SK-N-SH treated with all-trans-retinoic acid at 6 μM for 48 hours (cell line): ENCODE measurements around the gene EXOC4.
A peak's percentile ranks its signal among the peaks of the same experiment; 100 is the strongest.

Experiments
- ATAC-seq: fragments of 200-7000 bp; cut with Tn5 transposase; 3 replicates; pipeline ENCODE4 v1.9.1; 2020; ENCODE audit warnings: mild to moderate bottlenecking, moderate library complexity
- ARNTL ChIP-seq: fragments of 450-650 bp; formaldehyde crosslinking; IDR thresholded peaks from 2 replicates; pipeline ENCODE4 v1.5.0; 2020; ENCODE audit warnings: low read depth, mild to moderate bottlenecking, moderate library complexity, borderline replicate concordance
- BACH2 ChIP-seq: fragments of 250-450 bp; sonication (Bioruptor Pico); IDR thresholded peaks from 2 replicates; pipeline ENCODE4 v1.9.0; 2021; ENCODE audit warnings: mild to moderate bottlenecking, borderline replicate concordance
- CSDC2 ChIP-seq: fragments of 250-450 bp; sonication (Bioruptor Pico); IDR thresholded peaks from 2 replicates; pipeline ENCODE4 v1.5.0; 2020; ENCODE audit warnings: mild to moderate bottlenecking, moderate library complexity
- CSRNP3 ChIP-seq: fragments of 250-450 bp; sonication (Bioruptor Pico); IDR thresholded peaks from 2 replicates; pipeline ENCODE4 v1.5.1; 2021; ENCODE audit warnings: mild to moderate bottlenecking, moderate library complexity
- ESRRG ChIP-seq: fragments of 250-450 bp; sonication (Bioruptor Pico); IDR thresholded peaks from 2 replicates; pipeline ENCODE4 v1.6.1; 2021; ENCODE audit warnings: mild to moderate bottlenecking
- GLIS3 ChIP-seq: fragments of 250-450 bp; sonication (Bioruptor Pico); IDR thresholded peaks from 2 replicates; pipeline ENCODE4 v1.5.0; 2020; ENCODE audit warnings: mild to moderate bottlenecking, moderate library complexity
- OSR1 ChIP-seq: fragments of 250-450 bp; sonication (Bioruptor Pico); IDR thresholded peaks from 2 replicates; pipeline ENCODE4 v1.8.0; 2022; ENCODE audit warnings: moderate library complexity, mild to moderate bottlenecking, inconsistent platforms
- PPARA ChIP-seq: fragments of 250-450 bp; sonication (Bioruptor Pico); IDR thresholded peaks from 2 replicates; pipeline ENCODE4 v1.5.0; 2020; ENCODE audit warnings: mild to moderate bottlenecking, borderline replicate concordance
- RARB ChIP-seq: fragments of 250-450 bp; sonication (Bioruptor Pico); IDR thresholded peaks from 2 replicates; pipeline ENCODE4 v1.8.0; 2021; ENCODE audit warnings: mild to moderate bottlenecking, moderate library complexity
- SNAI2 ChIP-seq: fragments of 250-450 bp; sonication (Bioruptor Pico); IDR thresholded peaks from 2 replicates; pipeline ENCODE4 v1.5.0; 2020; ENCODE audit warnings: mild to moderate bottlenecking, moderate library complexity
- TCF4 ChIP-seq: fragments of 250-450 bp; sonication (Bioruptor Pico); IDR thresholded peaks from 2 replicates; pipeline ENCODE4 v1.8.0; 2021; ENCODE audit warnings: mild to moderate bottlenecking, moderate library complexity, borderline replicate concordance
- TOX ChIP-seq: fragments of 250-450 bp; sonication (Bioruptor Pico); IDR thresholded peaks from 2 replicates; pipeline ENCODE4 v1.8.0; 2021; ENCODE audit warnings: mild to moderate bottlenecking, moderate library complexity, borderline replicate concordance
- ZC3H10 ChIP-seq: fragments of 250-450 bp; sonication (Bioruptor Pico); IDR thresholded peaks from 2 replicates; pipeline ENCODE4 v1.5.1; 2021; ENCODE audit warnings: mild to moderate bottlenecking, moderate library complexity
- ZFP3 ChIP-seq: fragments of 250-450 bp; sonication (Bioruptor Pico); IDR thresholded peaks from 2 replicates; pipeline ENCODE4 v1.5.0; 2020; ENCODE audit warnings: mild to moderate bottlenecking, moderate library complexity
- ZNF70 ChIP-seq: fragments of 450-650 bp; formaldehyde crosslinking; IDR thresholded peaks from 2 replicates; pipeline ENCODE4 v1.5.0; 2020; ENCODE audit warnings: mild to moderate bottlenecking, moderate library complexity
- ZNF8 ChIP-seq: fragments of 450-650 bp; formaldehyde crosslinking; IDR thresholded peaks from 2 replicates; pipeline ENCODE4 v1.5.0; 2020; ENCODE audit warnings: mild to moderate bottlenecking, moderate library complexity
- TF ChIP-seq, protein P1 (sequence below): fragments of 250-450 bp; sonication (Bioruptor Pico); IDR thresholded peaks from 2 replicates; pipeline ENCODE4 v1.8.0; 2020; ENCODE audit warnings: mild to moderate bottlenecking, moderate library complexity, borderline replicate concordance
- TF ChIP-seq, protein P2 (sequence below): fragments of 250-450 bp; sonication (Bioruptor Pico); IDR thresholded peaks from 2 replicates; pipeline ENCODE4 v1.5.0; 2020; ENCODE audit warnings: mild to moderate bottlenecking, moderate library complexity

The EXOC4 gene

GRCh38 chr7:133822868-133823552, 570.1 kb downstream of the EXOC4 start:
- TF ChIP-seq, protein P1, sequence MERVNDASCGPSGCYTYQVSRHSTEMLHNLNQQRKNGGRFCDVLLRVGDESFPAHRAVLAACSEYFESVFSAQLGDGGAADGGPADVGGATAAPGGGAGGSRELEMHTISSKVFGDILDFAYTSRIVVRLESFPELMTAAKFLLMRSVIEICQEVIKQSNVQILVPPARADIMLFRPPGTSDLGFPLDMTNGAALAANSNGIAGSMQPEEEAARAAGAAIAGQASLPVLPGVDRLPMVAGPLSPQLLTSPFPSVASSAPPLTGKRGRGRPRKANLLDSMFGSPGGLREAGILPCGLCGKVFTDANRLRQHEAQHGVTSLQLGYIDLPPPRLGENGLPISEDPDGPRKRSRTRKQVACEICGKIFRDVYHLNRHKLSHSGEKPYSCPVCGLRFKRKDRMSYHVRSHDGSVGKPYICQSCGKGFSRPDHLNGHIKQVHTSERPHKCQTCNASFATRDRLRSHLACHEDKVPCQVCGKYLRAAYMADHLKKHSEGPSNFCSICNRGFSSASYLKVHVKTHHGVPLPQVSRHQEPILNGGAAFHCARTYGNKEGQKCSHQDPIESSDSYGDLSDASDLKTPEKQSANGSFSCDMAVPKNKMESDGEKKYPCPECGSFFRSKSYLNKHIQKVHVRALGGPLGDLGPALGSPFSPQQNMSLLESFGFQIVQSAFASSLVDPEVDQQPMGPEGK (CRISPR knock-in tag), result no peak
- no peak for TF ChIP-seq TCF4 (CRISPR knock-in tag)
- no peak for TF ChIP-seq ARNTL (CRISPR knock-in tag)
- no peak for TF ChIP-seq CSRNP3 (CRISPR knock-in tag)
- no peak for TF ChIP-seq ESRRG (CRISPR knock-in tag)
- TF ChIP-seq ZC3H10 (CRISPR knock-in tag), result no peak
- no peak for TF ChIP-seq ZFP3 (CRISPR knock-in tag)
- no peak for TF ChIP-seq ZNF8 (CRISPR knock-in tag)
- TF ChIP-seq ZNF70, result no peak
- TF ChIP-seq SNAI2 (CRISPR knock-in tag), result no peak
- TF ChIP-seq, protein P2, sequence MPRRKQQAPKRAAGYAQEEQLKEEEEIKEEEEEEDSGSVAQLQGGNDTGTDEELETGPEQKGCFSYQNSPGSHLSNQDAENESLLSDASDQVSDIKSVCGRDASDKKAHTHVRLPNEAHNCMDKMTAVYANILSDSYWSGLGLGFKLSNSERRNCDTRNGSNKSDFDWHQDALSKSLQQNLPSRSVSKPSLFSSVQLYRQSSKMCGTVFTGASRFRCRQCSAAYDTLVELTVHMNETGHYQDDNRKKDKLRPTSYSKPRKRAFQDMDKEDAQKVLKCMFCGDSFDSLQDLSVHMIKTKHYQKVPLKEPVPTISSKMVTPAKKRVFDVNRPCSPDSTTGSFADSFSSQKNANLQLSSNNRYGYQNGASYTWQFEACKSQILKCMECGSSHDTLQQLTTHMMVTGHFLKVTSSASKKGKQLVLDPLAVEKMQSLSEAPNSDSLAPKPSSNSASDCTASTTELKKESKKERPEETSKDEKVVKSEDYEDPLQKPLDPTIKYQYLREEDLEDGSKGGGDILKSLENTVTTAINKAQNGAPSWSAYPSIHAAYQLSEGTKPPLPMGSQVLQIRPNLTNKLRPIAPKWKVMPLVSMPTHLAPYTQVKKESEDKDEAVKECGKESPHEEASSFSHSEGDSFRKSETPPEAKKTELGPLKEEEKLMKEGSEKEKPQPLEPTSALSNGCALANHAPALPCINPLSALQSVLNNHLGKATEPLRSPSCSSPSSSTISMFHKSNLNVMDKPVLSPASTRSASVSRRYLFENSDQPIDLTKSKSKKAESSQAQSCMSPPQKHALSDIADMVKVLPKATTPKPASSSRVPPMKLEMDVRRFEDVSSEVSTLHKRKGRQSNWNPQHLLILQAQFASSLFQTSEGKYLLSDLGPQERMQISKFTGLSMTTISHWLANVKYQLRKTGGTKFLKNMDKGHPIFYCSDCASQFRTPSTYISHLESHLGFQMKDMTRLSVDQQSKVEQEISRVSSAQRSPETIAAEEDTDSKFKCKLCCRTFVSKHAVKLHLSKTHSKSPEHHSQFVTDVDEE (CRISPR knock-in tag), result no peak
- TF ChIP-seq GLIS3 (CRISPR knock-in tag), result no peak
- TF ChIP-seq CSDC2 (CRISPR knock-in tag), result no peak
- no peak for TF ChIP-seq RARB (CRISPR knock-in tag)
- ATAC-seq, result no peak

- ATAC-seq, result no peak
- no peak for TF ChIP-seq OSR1 (CRISPR knock-in tag)
- no peak for TF ChIP-seq PPARA
These were observed 571.3 kb downstream of the EXOC4 start for GRCh38 chr7:133824132-133824531.

GRCh38 chr7:133827707-133828623, 575.1 kb downstream of the EXOC4 start:
- TF ChIP-seq ZNF8 (CRISPR knock-in tag) (no peak), ZC3H10 (CRISPR knock-in tag) (no peak), OSR1 (CRISPR knock-in tag) (no peak), TOX (CRISPR knock-in tag) (no peak), ESRRG (CRISPR knock-in tag) (no peak), ZNF70 (no peak), BACH2 (CRISPR knock-in tag) (no peak), CSRNP3 (CRISPR knock-in tag) (no peak), CSDC2 (CRISPR knock-in tag) (no peak)
- TF ChIP-seq, protein P2 (CRISPR knock-in tag), result no peak
- TF ChIP-seq, protein P1 (CRISPR knock-in tag), result no peak
- ATAC-seq, result peak; percentile 34; the same call in 2 of the 3 replicates
